Activated B cell treated with CpG ODN at 0.5 μM for 24 hours (primary cell): Measurements from ENCODE around the gene USHBP1. TPM values are rescaled to one million over a fixed set of nuclear protein-coding genes. Genes with fewer than 3 reads are reported as not detected.

Experiments used
- ATAC-seq: fragments of 200-7000 bp; cut with Tn5 transposase; one replicate; pipeline ENCODE4 v1.10.0; 2021; ENCODE audit warnings: low read depth, mild to moderate bottlenecking, moderate library complexity
- CTCF ChIA-PET: fragments of 350-600 bp; sonication (Branson Sonifier 250); formaldehyde crosslinking; loops from one replicate; lab custom pipeline; 2021; ENCODE audit warnings: antibody characterized with exemption; lab: Charles Lee
- POLR2A ChIA-PET: fragments of 350-600 bp; sonication (Branson Sonifier 250); formaldehyde crosslinking; loops from one replicate; lab custom pipeline; 2021; ENCODE audit warnings: antibody characterized with exemption; lab: Charles Lee
- DNase-seq: peaks from one replicate; pipeline ENCODE4 v3.0.0; 2022
- H3K27ac Mint-ChIP-seq: one replicate; pipeline ENCODE4 v1.8.0; 2020; ENCODE audit warnings: mixed read lengths
- H3K27me3 Mint-ChIP-seq: one replicate; pipeline ENCODE4 v1.8.0; 2021; ENCODE audit warnings: mixed read lengths
- H3K36me3 Mint-ChIP-seq: one replicate; pipeline ENCODE4 v1.8.0; 2021; ENCODE audit warnings: low read depth, mixed read lengths
- H3K4me1 Mint-ChIP-seq: one replicate; pipeline ENCODE4 v1.8.0; 2021; ENCODE audit warnings: mixed read lengths
- H3K4me3 Mint-ChIP-seq: one replicate; pipeline ENCODE4 v1.8.0; 2020; ENCODE audit warnings: mild to moderate bottlenecking, mixed read lengths
- H3K9me3 Mint-ChIP-seq: one replicate; pipeline ENCODE4 v1.8.0; 2020; ENCODE audit warnings: mixed read lengths
- intact Hi-C: fragments of 100-400 bp; cut with micrococcal nuclease; formaldehyde crosslinking; loops from one replicate; pipeline ENCODE4 v1.15.1; 2024
- total RNA-seq: library from RNA; stranded (reverse); gene quantifications from 2 replicates; pipeline ENCODE4 v1.2.3, GENCODE V29; 2022
- TF ChIP-seq, protein P1 (sequence below): fragments of 200-600 bp; IDR thresholded peaks from one replicate; pipeline ENCODE4 v1.8.0; 2022; ENCODE audit warnings: antibody characterized with exemption, mild to moderate bottlenecking

USHBP1 gene
- total RNA-seq, 1 donor from 2014 or later: 0.42 TPM

DNA sequence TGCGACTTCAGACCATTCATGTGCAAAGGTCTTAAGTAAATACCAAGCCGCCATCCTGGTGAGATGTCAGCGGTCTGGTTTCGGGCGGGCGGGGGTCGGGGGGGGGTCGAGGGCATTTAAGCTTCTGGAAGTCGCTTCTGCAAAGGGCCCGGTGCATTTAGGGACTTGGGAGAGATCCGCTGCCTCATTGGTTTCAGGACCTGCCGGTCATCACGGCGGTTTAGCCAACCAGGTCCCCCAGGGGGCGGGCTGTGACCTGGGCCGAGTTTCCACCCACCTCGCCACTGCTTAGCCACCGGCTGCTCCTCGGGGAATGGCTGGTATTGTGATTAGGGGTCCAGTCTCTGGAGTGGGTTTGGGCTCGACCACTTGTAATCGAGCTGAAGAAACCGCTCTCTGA lies 24.9 kb upstream of the USHBP1 start:
- ATAC-seq (no peak), DNase-seq (peak; percentile 40)
- TF ChIP-seq, protein P1, sequence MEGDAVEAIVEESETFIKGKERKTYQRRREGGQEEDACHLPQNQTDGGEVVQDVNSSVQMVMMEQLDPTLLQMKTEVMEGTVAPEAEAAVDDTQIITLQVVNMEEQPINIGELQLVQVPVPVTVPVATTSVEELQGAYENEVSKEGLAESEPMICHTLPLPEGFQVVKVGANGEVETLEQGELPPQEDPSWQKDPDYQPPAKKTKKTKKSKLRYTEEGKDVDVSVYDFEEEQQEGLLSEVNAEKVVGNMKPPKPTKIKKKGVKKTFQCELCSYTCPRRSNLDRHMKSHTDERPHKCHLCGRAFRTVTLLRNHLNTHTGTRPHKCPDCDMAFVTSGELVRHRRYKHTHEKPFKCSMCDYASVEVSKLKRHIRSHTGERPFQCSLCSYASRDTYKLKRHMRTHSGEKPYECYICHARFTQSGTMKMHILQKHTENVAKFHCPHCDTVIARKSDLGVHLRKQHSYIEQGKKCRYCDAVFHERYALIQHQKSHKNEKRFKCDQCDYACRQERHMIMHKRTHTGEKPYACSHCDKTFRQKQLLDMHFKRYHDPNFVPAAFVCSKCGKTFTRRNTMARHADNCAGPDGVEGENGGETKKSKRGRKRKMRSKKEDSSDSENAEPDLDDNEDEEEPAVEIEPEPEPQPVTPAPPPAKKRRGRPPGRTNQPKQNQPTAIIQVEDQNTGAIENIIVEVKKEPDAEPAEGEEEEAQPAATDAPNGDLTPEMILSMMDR: no peak
- H3K27me3 Mint-ChIP-seq: peaks cover 2% of the 10 kb centered on the region
- H3K27ac Mint-ChIP-seq: no peak overlapping the region
- CTCF ChIA-PET: interaction anchor here (0.9 kb wide), 1 partner anchor 10 kb away, joined by 3 read pairs; no protein-coding TSS in a partner anchor
- H3K4me1 Mint-ChIP-seq: peaks cover 10% of the 10 kb centered on the region
- H3K9me3 Mint-ChIP-seq: no peaks in the 10 kb centered on the region
- H3K36me3 Mint-ChIP-seq: no peaks in the 10 kb centered on the region
- POLR2A ChIA-PET: interaction anchor here (0.6 to 2.7 kb wide), 6 partner anchors 8 to 492 kb away, joined by 3 to 5 read pairs (median 4); partner anchors contain the start of genes ABHD8 and DDA1
- intact Hi-C loops: no loop called here
- H3K4me3 Mint-ChIP-seq: no peak overlapping the region

DNA sequence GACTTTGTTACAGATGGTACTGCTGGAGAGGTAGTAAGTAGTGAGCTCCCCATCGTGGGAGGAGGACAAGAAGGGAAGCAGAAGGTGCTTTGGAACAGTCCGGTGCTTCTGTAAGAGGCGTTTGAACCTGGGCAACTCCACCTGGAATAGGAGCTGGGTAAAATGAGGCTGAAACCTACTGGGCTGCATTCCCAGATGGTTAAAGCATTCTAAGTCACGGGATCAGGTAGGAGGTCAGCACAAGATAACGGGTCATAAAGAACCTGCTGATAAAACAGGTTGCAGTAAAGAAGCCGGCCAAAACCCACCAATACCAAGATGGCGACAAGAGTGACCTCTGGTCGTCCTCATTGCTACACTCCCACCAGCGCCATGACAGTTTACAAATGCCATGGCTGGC lies 22.2 kb upstream of the USHBP1 start:
- Mint-ChIP-seq H3K4me1 (peaks cover 13% of the 10 kb centered on the region), H3K36me3 (no peaks in the 10 kb centered on the region), H3K27me3 (peaks cover 2% of the 10 kb centered on the region), H3K27ac (no peak overlapping the region), H3K4me3 (no peak overlapping the region), H3K9me3 (no peaks in the 10 kb centered on the region)
- intact Hi-C loops: no loop called here
- DNase-seq (no peak), ATAC-seq (no peak)
- CTCF ChIA-PET: no interaction called here
- TF ChIP-seq, protein P1: no peak
- POLR2A ChIA-PET: interaction anchor here (1.5 kb wide), 1 partner anchor 20 kb away, joined by 3 read pairs; the partner anchor contains the start of gene BABAM1

DNA sequence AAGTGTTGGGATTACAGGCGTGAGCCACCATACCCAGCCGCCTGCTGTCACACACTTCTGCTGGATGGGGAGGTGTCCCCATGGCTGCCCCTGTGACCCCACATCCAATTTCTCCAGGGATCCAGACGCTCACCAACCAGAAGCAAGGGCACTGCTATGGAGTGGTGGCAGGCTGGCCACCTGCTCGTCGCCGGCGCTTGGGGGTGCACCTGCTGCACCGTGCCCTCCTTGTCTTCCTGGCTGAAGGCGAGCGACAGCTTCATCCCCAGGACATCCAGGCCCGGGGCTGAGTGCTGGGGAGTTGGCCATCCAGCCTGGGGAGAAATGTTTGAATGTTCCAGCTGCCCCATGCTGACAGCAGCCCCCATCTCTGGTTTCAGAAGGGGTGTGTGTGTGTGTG lies 21.7 kb upstream of the USHBP1 start:
- CTCF ChIA-PET: no interaction called here
- POLR2A ChIA-PET: interaction anchor here (0.9 to 1.5 kb wide), 2 partner anchors 17 to 19 kb away, joined by 3 read pairs; partner anchors contain the start of genes ABHD8 and BABAM1
- H3K9me3 Mint-ChIP-seq: no peaks in the 10 kb centered on the region

DNA sequence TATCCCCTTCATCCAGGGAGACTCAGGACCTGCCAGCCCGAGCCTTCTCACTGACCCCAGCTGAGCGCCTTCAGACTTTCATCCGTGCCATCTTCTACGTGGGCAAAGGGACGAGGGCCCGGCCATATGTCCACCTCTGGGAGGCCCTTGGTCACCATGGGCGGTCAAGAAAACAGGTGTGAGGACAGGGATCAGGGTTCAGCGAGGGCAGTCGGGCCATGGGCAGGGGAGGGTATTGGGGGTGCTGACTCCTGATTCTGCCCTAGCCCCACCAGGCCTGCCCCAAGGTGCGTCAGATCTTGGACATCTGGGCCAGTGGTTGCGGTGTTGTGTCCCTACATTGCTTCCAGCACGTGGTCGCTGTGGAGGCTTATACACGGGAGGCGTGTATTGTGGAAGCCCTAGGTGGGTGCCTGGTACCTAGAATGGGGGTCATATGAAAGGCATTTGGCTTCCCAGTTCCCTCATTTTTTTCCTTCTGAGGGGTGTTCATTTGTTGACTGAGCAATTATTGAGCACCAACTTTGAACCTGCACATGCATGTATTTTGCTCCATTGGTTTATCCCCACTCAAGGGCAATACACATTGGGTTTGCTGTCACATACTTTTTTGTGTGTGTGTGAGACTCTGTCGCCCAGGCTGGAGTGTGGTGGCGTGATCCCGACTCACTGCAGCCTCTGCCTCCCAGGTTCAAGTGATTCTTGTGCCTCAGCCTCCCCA lies 21.0 kb upstream of the USHBP1 start:
- CTCF ChIA-PET: no interaction called here
- DNase-seq (no peak), ATAC-seq (no peak)
- POLR2A ChIA-PET: interaction anchor here (0.9 to 1.5 kb wide), 2 partner anchors 18 to 19 kb away, joined by 3 read pairs; partner anchors contain the start of genes ABHD8 and BABAM1
- Mint-ChIP-seq H3K27me3 (peaks cover 2% of the 10 kb centered on the region), H3K9me3 (no peaks in the 10 kb centered on the region), H3K27ac (no peak overlapping the region), H3K4me3 (no peak overlapping the region), H3K4me1 (peaks cover 17% of the 10 kb centered on the region), H3K36me3 (no peaks in the 10 kb centered on the region)
- TF ChIP-seq, protein P1: no peak
- intact Hi-C loops: no loop called here

More for the DNA sequence above, 21.7 kb upstream of the USHBP1 start:
- intact Hi-C loops: no loop called here
- DNase-seq: no peak
- Mint-ChIP-seq H3K36me3 (no peaks in the 10 kb centered on the region), H3K4me3 (no peak overlapping the region), H3K27me3 (peaks cover 2% of the 10 kb centered on the region), H3K27ac (no peak overlapping the region), H3K4me1 (peaks cover 16% of the 10 kb centered on the region)
- no peak for ATAC-seq
- TF ChIP-seq, protein P1: no peak

DNA sequence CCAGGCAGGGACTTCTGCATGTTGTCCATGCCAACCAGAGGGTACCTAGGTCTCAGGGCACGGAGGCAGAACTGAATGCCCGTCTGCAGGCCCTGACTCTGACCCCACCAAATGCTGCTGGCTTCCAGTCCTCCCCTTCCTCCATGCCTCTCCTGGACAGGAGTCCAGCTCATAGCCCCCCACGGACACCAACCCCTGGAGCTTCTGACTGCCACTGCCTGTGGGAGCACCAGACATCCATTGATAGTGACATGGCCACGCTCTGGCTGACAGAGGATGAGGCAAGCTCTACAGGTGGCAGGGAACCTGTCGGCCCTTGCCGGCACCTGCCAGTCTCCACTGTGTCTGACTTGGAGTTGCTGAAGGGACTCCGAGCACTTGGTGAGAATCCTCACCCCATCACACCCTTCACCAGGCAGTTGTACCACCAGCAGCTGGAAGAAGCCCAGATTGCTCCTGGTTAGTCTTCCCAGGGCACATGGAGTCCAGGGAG lies 19.0 kb upstream of the USHBP1 start:
- TF ChIP-seq, protein P1: no peak
- no peak overlapping the region for H3K27ac Mint-ChIP-seq
- H3K36me3 Mint-ChIP-seq: peaks cover 3% of the 10 kb centered on the region
- CTCF ChIA-PET: interaction anchor here (0.8 to 2.3 kb wide), 12 partner anchors 18 to 569 kb away, joined by 3 to 8 read pairs (median 4); no protein-coding TSS in a partner anchor
- POLR2A ChIA-PET: interaction anchor here (0.6 to 4.5 kb wide), 3 partner anchors 8 to 571 kb away, joined by 3 to 40 read pairs (median 3); partner anchors contain the start of gene BABAM1
- peaks cover 12% of the 10 kb centered on the region for H3K4me1 Mint-ChIP-seq
- intact Hi-C loops: loop anchor here (2.0 kb wide), 1 partner anchor 209 kb away; the partner anchor contains the start of genes HAUS8 and MYO9B
- no peak for ATAC-seq
- no peak overlapping the region for H3K4me3 Mint-ChIP-seq
- no peaks in the 10 kb centered on the region for H3K9me3 Mint-ChIP-seq
- no peak for DNase-seq
- peaks cover 2% of the 10 kb centered on the region for H3K27me3 Mint-ChIP-seq
